Esophagus muscularis mucosa (tissue), 3 donors: Measurements from ENCODE around the gene SPP2.

Source experiments
- CTCF ChIP-seq, 3 experiments: fragments of 200-600 bp in 2 of 3; fragments of 450-650 bp in 1 of 3; sonication (generic) in 2 of 3; IDR thresholded peaks; one replicate each; pipeline ENCODE4 v1.5.1; 2017 to 2019; ENCODE audit warnings: antibody characterized with exemption in 3 of 3, mild to moderate bottlenecking in 2 of 3, moderate library complexity in 1 of 3
- POLR2A ChIP-seq: fragments of 450-650 bp; IDR thresholded peaks from one replicate; pipeline ENCODE4 v1.6.1; 2017; ENCODE audit warnings: antibody characterized with exemption, moderate library complexity, mild to moderate bottlenecking, low read depth

- no peak for TF ChIP-seq CTCF (IDR thresholded peaks at IDR 0.05)
- no peak for TF ChIP-seq POLR2A
Observed at GRCh38 chr2:234038076-234038802, 12.3 kb upstream of the SPP2 start.
